Measurements from ENCODE around the gene SLC2A14.
"Not testable (repeated sequence)": the region's sequence is repeated elsewhere in the genome, so short reads cannot be mapped to it uniquely, and the experiment has no call there.

The SLC2A14 gene

DNA sequence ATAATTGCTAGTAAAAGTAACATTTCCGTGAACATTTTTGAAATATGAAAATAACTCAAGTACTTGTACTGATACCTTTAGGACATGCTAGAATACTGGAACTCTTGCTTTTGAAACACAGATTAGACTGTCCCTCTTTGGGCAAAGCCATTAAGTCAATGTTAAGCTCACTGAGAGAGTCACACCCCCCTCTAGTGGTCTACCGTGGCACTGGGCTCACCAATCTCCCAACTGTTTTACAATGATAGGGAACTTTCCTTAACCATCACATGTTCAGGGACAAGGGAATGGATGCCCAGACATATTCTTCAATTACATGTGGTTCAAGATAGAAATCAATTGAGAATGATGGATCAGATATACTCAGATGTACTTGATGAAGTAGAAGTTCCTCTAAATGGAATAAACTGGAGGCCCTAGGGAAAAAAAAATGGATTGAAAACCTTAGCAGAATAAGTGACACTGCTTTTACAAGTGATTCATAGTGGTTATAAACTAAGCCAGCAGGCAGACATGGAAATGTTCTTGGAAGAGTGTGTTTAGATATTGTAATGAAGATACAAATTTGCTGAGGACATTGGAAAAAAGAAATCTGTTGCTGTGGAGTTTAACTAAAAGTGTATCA is 65.7 kb downstream of the SLC2A14 start:
- TF ChIP-seq CTCF (IDR thresholded peaks at IDR 0.05; ENCODE audit: insufficient read depth, missing control alignments), result peak; percentile 85
- FAIRE-seq (peak; percentile 25), DNase-seq (ENCODE audit: insufficient read length, low spot score) (peak; percentile 35)

GRCh38 chr12:7806319-7806718 is 66.4 kb downstream of the SLC2A14 start:
- not testable (repeated sequence) for FAIRE-seq; DNase-seq (ENCODE audit: insufficient read length, low spot score)

- DNase-seq (ENCODE audit: insufficient read length, low spot score) (no peak), FAIRE-seq (no peak)
- TF ChIP-seq CTCF (IDR thresholded peaks at IDR 0.05; ENCODE audit: insufficient read depth, missing control alignments), result no peak
Observed at GRCh38 chr12:7801460-7801859, 71.3 kb downstream of the SLC2A14 start.

GRCh38 chr12:7798750-7799308 is 73.9 kb downstream of the SLC2A14 start:
- not testable (repeated sequence) for DNase-seq (ENCODE audit: insufficient read length, low spot score); FAIRE-seq

DNA sequence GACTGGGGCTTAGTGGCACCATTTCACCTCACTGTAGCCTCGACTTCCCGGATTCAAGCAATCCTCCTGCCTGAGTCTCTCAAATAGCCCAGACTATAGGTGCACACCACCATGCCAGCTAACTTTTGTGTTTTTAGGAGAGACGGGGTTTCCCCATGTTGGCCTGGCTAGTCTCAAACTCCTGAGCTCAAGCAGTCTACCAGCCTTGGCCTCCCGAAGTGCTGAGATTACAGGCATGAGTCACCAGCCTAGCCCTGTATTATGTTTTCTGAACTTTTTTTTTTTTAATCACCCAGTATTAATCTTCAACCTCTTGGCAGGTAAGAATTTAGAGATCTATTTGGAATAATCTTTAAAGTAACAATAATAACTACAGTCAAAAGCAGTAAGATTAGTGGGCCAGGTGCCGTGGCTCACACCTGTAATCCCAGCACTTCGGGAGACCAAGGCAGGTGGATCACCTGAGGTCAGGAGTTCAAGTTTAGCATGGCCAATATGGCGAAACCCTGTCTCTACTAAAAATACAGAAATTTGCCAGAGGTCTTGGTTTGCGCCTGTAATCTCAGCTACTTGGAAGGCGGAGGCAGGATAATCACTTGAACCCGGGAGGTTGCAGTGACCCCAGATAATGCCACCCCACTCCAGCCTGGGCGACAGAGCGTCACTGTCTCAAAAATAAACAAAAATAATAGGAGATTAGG is 74.9 kb downstream of the SLC2A14 start:
- DNase-seq (ENCODE audit: insufficient read length, low spot score) (no peak), FAIRE-seq (no peak)
- TF ChIP-seq CTCF (IDR thresholded peaks at IDR 0.05; ENCODE audit: insufficient read depth, missing control alignments), result no peak

- FAIRE-seq; DNase-seq (ENCODE audit: insufficient read length, low spot score): not testable (repeated sequence)
Observed at GRCh38 chr12:7797269-7797668, 75.4 kb downstream of the SLC2A14 start.

DNA sequence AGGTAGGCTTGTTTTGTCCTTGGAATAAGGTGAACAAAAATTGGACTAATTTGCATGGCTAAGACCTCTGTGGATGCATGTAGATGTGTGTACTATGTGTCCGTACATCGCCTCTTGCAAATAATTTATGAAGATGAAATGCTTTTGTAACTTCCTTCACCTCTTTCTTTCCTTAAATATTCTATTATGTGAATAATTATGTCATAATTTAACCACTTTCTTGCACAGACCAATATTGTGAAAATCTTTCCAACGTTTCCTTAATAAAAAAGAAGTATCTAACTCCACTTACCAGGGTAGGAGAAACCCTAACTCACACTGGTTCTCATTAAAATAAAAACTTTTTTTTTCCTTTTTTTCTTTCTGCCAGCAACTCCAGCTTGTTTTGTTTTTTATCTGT is 79.5 kb downstream of the SLC2A14 start:
- FAIRE-seq (no peak), DNase-seq (ENCODE audit: insufficient read length, low spot score) (no peak)

DNA sequence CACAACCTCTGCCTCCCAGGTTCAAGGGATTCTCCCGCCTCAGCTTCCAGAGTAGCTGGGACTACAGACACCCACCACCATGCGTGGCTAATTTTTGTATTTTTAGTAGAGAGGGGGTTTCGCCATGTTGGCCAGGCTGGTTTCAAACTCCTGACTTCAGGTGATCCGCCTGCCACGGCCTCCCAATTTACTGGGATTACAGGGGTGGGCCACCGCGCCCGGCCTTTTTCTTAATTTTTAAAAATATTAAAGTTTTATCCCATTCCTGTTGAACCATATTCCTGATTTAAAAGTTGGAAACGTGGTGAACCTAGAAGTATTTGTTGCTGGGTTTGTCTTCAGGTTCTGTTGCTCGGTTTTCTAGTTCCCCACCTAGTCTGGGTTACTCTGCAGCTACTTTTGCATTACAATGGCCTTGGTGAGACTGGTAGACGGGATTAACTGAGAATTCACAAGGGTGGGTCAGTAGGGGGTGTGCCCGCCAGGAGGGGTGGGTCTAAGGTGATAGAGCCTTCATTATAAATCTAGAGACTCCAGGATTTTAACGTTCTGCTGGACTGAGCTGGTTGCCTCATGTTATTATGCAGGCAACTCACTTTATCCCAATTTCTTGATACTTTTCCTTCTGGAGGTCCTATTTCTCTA is 83.7 kb downstream of the SLC2A14 start, which contains the start of gene NANOG:
Gene NANOG (plus strand): TSS at position 519 of the 645 bp plus-strand sequence. CDS start 213 bp downstream, outside the sequence.
- FAIRE-seq; DNase-seq (ENCODE audit: insufficient read length, low spot score): not testable (repeated sequence)

More for the DNA sequence above, 79.5 kb downstream of the SLC2A14 start:
- TF ChIP-seq CTCF (IDR thresholded peaks at IDR 0.05; ENCODE audit: insufficient read depth, missing control alignments), result no peak

DNA sequence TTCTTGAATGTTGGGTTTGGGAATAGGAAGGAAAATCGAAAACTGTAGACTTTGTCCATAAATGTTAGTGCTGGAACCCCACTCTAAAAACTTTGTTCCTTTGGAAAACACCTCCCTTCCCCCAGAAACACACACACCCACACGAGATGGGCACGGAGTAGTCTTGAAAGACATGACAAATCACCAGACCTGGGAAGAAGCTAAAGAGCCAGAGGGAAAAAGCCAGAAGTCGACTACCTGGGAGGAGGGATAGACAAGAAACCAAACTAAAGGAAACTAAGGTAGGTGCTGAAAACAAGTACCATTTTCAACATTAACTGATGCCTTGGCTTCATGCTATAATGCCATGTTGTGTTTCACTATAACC is 84.4 kb downstream of the SLC2A14 start:
- FAIRE-seq, result no peak
- DNase-seq (ENCODE audit: insufficient read length, low spot score), result no peak
- no peak for TF ChIP-seq CTCF (IDR thresholded peaks at IDR 0.05; ENCODE audit: insufficient read depth, missing control alignments)
